HEK293 (cell line): ENCODE data around the gene MISP.

Source experiments
- CTCF ChIA-PET: fragments of 350-600 bp; formaldehyde crosslinking; extraction: SDS; loops from one replicate; lab custom pipeline; 2021; ENCODE audit warnings: antibody characterized with exemption; lab: Yijun Ruan, JAX
- POLR2A ChIA-PET: fragments of 300-600 bp; formaldehyde crosslinking; extraction: SDS; loops from one replicate; lab custom pipeline; 2020; ENCODE audit warnings: antibody characterized with exemption, inconsistent platforms; lab: Yijun Ruan, JAX
- H3K27ac ChIP-seq: fragments of 200-500 bp; sonication (Bioruptor generic); 2 replicates; pipeline ENCODE4 v1.5.1; 2014; ENCODE audit warnings: low read depth, low read length, control low read depth, inconsistent platforms; ENCODE audit errors: extremely low read depth
- H3K36me3 ChIP-seq, 2 experiments: fragments of 200-500 bp in 1 of 2; sonication (Bioruptor generic) in 1 of 2; 1 replicate in 1 of 2; 2 replicates in 1 of 2; pipeline ENCODE4 v1.5.1; 2014 to 2017; ENCODE audit warnings: inconsistent platforms in 2 of 2, low read length in 2 of 2; ENCODE audit not compliant: control insufficient read depth in 2 of 2, insufficient read depth in 1 of 2
- H3K4me1 ChIP-seq: fragments of 200-500 bp; sonication (Bioruptor generic); 2 replicates; pipeline ENCODE4 v1.5.1; 2014; ENCODE audit warnings: mild to moderate bottlenecking, low read length, inconsistent platforms; ENCODE audit not compliant: control insufficient read depth, insufficient read depth
- H3K4me3 ChIP-seq: 2 replicates; pipeline ENCODE4 v1.5.1; 2011; ENCODE audit warnings: low read depth, mild to moderate bottlenecking, control low read depth, low read length, moderate library complexity
- H3K9me3 ChIP-seq: fragments of 200-500 bp; sonication (Bioruptor generic); 2 replicates; pipeline ENCODE4 v1.5.1; 2014; ENCODE audit warnings: low read depth, low read length, inconsistent platforms; ENCODE audit not compliant: control insufficient read depth, insufficient read depth
- AEBP2 ChIP-seq: fragments of 450-650 bp; formaldehyde crosslinking; IDR thresholded peaks from 2 replicates; pipeline ENCODE4 v1.5.1; 2016; ENCODE audit warnings: missing biosample characterization, missing genetic modification characterization, borderline replicate concordance
- HOXD13 ChIP-seq: sonication (generic); formaldehyde crosslinking; IDR thresholded peaks from 2 replicates; pipeline ENCODE4 v1.8.0; 2022; ENCODE audit warnings: missing genetic modification reagents, borderline replicate concordance
- MEIS1 ChIP-seq: sonication (generic); formaldehyde crosslinking; IDR thresholded peaks from 2 replicates; pipeline ENCODE4 v1.8.1; 2022; ENCODE audit warnings: missing genetic modification reagents, mild to moderate bottlenecking, borderline replicate concordance
- PATZ1 ChIP-seq: fragments of 450-650 bp; formaldehyde crosslinking; IDR thresholded peaks from 2 replicates; pipeline ENCODE4 v1.5.1; 2016; ENCODE audit warnings: missing biosample characterization, missing genetic modification characterization
- ZFP41 ChIP-seq: fragments of 450-650 bp; formaldehyde crosslinking; IDR thresholded peaks from 2 replicates; pipeline ENCODE4 v1.5.1; 2016; ENCODE audit warnings: missing biosample characterization, missing genetic modification characterization, borderline replicate concordance
- ZNF202 ChIP-seq: fragments of 450-650 bp; formaldehyde crosslinking; IDR thresholded peaks from 2 replicates; pipeline ENCODE4 v1.5.1; 2016; ENCODE audit warnings: missing biosample characterization, missing genetic modification characterization, borderline replicate concordance
- ZNF214 ChIP-seq: fragments of 450-650 bp; formaldehyde crosslinking; IDR thresholded peaks from 2 replicates; pipeline ENCODE4 v1.5.1; 2017; ENCODE audit warnings: missing biosample characterization, mild to moderate bottlenecking, missing genetic modification characterization, borderline replicate concordance
- ZNF391 ChIP-seq: fragments of 450-650 bp; formaldehyde crosslinking; IDR thresholded peaks from 2 replicates; pipeline ENCODE4 v1.5.1; 2016; ENCODE audit warnings: low read depth, missing biosample characterization, missing genetic modification characterization, borderline replicate concordance
- ZNF398 ChIP-seq: fragments of 450-650 bp; formaldehyde crosslinking; IDR thresholded peaks from 2 replicates; pipeline ENCODE4 v1.5.1; 2017; ENCODE audit warnings: missing biosample characterization, missing genetic modification characterization
- ZNF416 ChIP-seq: fragments of 450-650 bp; formaldehyde crosslinking; IDR thresholded peaks from 2 replicates; pipeline ENCODE4 v1.5.1; 2016; ENCODE audit warnings: missing biosample characterization, missing genetic modification characterization
- ZNF596 ChIP-seq: fragments of 450-650 bp; IDR thresholded peaks from 2 replicates; pipeline ENCODE4 v1.5.0; 2018; ENCODE audit warnings: missing biosample characterization, mild to moderate bottlenecking, missing genetic modification characterization, moderate library complexity
- ZNF664 ChIP-seq: fragments of 450-650 bp; formaldehyde crosslinking; IDR thresholded peaks from 2 replicates; pipeline ENCODE4 v1.5.1; 2016; ENCODE audit warnings: missing biosample characterization, missing genetic modification characterization
- ZNF670 ChIP-seq: fragments of 450-650 bp; formaldehyde crosslinking; IDR thresholded peaks from 2 replicates; pipeline ENCODE4 v1.5.1; 2016; ENCODE audit warnings: missing biosample characterization, missing genetic modification characterization, low read depth
- ZNF692 ChIP-seq: fragments of 450-650 bp; formaldehyde crosslinking; IDR thresholded peaks from 2 replicates; pipeline ENCODE4 v1.5.1; 2016; ENCODE audit warnings: missing biosample characterization, missing genetic modification characterization
- ZNF777 ChIP-seq: fragments of 450-650 bp; formaldehyde crosslinking; IDR thresholded peaks from 2 replicates; pipeline ENCODE4 v1.5.1; 2017; ENCODE audit warnings: missing biosample characterization, missing genetic modification characterization, borderline replicate concordance
- ZSCAN5A ChIP-seq: fragments of 450-650 bp; formaldehyde crosslinking; IDR thresholded peaks from 2 replicates; pipeline ENCODE4 v1.5.1; 2016; ENCODE audit warnings: missing biosample characterization, missing genetic modification characterization
- TF ChIP-seq, protein P1 (sequence below): fragments of 450-650 bp; formaldehyde crosslinking; IDR thresholded peaks from 2 replicates; pipeline ENCODE4 v1.5.1; 2016; ENCODE audit warnings: missing biosample characterization, missing genetic modification characterization, borderline replicate concordance
- TF ChIP-seq, protein P2 (sequence below): fragments of 450-650 bp; formaldehyde crosslinking; IDR thresholded peaks from 2 replicates; pipeline ENCODE4 v1.5.1; 2016; ENCODE audit warnings: missing biosample characterization, missing genetic modification characterization

The MISP gene

DNA sequence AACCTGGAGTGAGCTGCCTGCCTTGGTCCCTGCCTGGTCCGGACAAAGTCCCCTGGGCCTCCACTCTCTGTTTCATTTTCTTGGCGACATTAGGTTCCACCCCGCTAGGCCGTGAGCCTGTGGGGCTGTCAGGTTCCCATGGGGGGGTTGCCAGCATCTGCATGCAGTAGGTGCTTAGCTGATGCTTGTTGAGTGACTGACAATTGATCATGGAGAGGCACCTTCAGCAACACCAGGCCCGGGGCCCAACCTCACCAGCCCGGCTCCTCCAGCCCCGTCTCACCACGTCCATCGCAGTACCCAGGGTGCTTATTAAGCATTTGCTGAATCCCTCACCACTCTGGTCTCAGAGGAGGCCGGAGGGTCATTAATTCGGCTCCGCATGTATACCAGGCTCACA, 13.4 kb downstream of the MISP start (continued):
- no peak for TF ChIP-seq ZSCAN5A (tag by site-specific recombination)
- no peak for TF ChIP-seq AEBP2 (tag by site-specific recombination)
- no peak for TF ChIP-seq ZNF777 (tag by site-specific recombination)
- TF ChIP-seq ZNF416 (tag by site-specific recombination): no peak
- no peak for TF ChIP-seq MEIS1 (CRISPR knock-in tag)
- TF ChIP-seq, all 188 proteins: peak for 0

- CTCF ChIA-PET: no interaction called here
- POLR2A ChIA-PET: no interaction called here
- Histone ChIP-seq H3K36me3 (no peaks in the 10 kb centered on the region), H3K4me3 (no peak overlapping the region), H3K27ac (no peak overlapping the region), H3K9me3 (no peaks in the 10 kb centered on the region), H3K4me1 (no peaks in the 10 kb centered on the region)
- TF ChIP-seq HOXD13 (CRISPR knock-in tag) (no peak), ZNF214 (no peak), ZNF670 (tag by site-specific recombination) (no peak), ZNF398 (tag by site-specific recombination) (no peak), ZFP41 (tag by site-specific recombination) (no peak), ZNF692 (tag by site-specific recombination) (no peak), ZNF391 (tag by site-specific recombination) (no peak), ZNF664 (no peak), ZNF202 (tag by site-specific recombination) (no peak), ZNF596 (tag by site-specific recombination) (no peak), PATZ1 (tag by site-specific recombination) (no peak)
- TF ChIP-seq, protein P1, sequence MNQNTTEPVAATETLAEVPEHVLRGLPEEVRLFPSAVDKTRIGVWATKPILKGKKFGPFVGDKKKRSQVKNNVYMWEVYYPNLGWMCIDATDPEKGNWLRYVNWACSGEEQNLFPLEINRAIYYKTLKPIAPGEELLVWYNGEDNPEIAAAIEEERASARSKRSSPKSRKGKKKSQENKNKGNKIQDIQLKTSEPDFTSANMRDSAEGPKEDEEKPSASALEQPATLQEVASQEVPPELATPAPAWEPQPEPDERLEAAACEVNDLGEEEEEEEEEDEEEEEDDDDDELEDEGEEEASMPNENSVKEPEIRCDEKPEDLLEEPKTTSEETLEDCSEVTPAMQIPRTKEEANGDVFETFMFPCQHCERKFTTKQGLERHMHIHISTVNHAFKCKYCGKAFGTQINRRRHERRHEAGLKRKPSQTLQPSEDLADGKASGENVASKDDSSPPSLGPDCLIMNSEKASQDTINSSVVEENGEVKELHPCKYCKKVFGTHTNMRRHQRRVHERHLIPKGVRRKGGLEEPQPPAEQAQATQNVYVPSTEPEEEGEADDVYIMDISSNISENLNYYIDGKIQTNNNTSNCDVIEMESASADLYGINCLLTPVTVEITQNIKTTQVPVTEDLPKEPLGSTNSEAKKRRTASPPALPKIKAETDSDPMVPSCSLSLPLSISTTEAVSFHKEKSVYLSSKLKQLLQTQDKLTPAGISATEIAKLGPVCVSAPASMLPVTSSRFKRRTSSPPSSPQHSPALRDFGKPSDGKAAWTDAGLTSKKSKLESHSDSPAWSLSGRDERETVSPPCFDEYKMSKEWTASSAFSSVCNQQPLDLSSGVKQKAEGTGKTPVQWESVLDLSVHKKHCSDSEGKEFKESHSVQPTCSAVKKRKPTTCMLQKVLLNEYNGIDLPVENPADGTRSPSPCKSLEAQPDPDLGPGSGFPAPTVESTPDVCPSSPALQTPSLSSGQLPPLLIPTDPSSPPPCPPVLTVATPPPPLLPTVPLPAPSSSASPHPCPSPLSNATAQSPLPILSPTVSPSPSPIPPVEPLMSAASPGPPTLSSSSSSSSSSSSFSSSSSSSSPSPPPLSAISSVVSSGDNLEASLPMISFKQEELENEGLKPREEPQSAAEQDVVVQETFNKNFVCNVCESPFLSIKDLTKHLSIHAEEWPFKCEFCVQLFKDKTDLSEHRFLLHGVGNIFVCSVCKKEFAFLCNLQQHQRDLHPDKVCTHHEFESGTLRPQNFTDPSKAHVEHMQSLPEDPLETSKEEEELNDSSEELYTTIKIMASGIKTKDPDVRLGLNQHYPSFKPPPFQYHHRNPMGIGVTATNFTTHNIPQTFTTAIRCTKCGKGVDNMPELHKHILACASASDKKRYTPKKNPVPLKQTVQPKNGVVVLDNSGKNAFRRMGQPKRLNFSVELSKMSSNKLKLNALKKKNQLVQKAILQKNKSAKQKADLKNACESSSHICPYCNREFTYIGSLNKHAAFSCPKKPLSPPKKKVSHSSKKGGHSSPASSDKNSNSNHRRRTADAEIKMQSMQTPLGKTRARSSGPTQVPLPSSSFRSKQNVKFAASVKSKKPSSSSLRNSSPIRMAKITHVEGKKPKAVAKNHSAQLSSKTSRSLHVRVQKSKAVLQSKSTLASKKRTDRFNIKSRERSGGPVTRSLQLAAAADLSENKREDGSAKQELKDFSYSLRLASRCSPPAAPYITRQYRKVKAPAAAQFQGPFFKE (tag by site-specific recombination): no peak
- TF ChIP-seq, protein P2, sequence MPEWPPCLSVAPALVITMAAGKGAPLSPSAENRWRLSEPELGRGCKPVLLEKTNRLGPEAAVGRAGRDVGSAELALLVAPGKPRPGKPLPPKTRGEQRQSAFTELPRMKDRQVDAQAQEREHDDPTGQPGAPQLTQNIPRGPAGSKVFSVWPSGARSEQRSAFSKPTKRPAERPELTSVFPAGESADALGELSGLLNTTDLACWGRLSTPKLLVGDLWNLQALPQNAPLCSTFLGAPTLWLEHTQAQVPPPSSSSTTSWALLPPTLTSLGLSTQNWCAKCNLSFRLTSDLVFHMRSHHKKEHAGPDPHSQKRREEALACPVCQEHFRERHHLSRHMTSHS (tag by site-specific recombination): no peak
Measured at GRCh38 chr19:765179-765738, 14.3 kb downstream of the MISP start.
